Cardiac muscle cell (in vitro differentiated cells and primary cell): ENCODE results near the gene CERT1. TPM values are rescaled to one million over a fixed set of nuclear protein-coding genes. Genes with fewer than 3 reads are reported as not detected.

ENCODE experiments used
- DNase-seq, 2 donors: peaks; one replicate each; pipeline versions ENCODE4 v3.0.0 to v3.0.0-alpha.2; 2010 to 2017; ENCODE audit warnings: low read depth in 1 of 2, low spot score in 1 of 2
- H3K27ac ChIP-seq: fragments of 200-600 bp; sonication (generic); 2 replicates; pipeline ENCODE4 v1.5.1; 2016
- H3K27me3 ChIP-seq: fragments of 200-600 bp; sonication (generic); 2 replicates; pipeline ENCODE4 v1.6.0; 2016; ENCODE audit warnings: control low read depth
- H3K36me3 ChIP-seq: fragments of 200-600 bp; sonication (generic); 2 replicates; pipeline ENCODE4 v1.5.1; 2016; ENCODE audit warnings: control low read depth
- H3K4me1 ChIP-seq: fragments of 200-600 bp; sonication (generic); 2 replicates; pipeline ENCODE4 v1.8.1; 2017; ENCODE audit warnings: low read depth, mild to moderate bottlenecking, mixed run types
- H3K4me3 ChIP-seq: fragments of 200-600 bp; sonication (generic); 2 replicates; pipeline ENCODE4 v1.5.1; 2016; ENCODE audit warnings: mild to moderate bottlenecking
- H3K9me3 ChIP-seq: fragments of 200-600 bp; sonication (generic); 2 replicates; pipeline ENCODE4 v1.5.1; 2017; ENCODE audit warnings: low read depth, mild to moderate bottlenecking, control low read depth
- CTCF ChIP-seq: IDR thresholded peaks from 2 replicates; pipeline ENCODE4 v1.5.1; 2012; ENCODE audit warnings: low read depth, mild to moderate bottlenecking, low read length
- polyA plus RNA-seq: library from polyadenylated mRNA; unstranded; fragments of >200 nt; fragmentation: Nextera tagmentation; extraction: Ambion mirVana; gene quantifications from 2 replicates; pipeline ENCODE4 v1.2.1, GENCODE V29; 2016
- total RNA-seq: library from RNA; depleted of rRNA; stranded (reverse); fragments of >200 nt; gene quantifications from 2 replicates; pipeline ENCODE4 v1.2.3, GENCODE V29; 2016

CERT1 gene
- total and polyA plus RNA-seq, 2 experiments from 2014 or later = 12.8 to 17.5 TPM

- Histone ChIP-seq H3K36me3 (no peaks in the 10 kb centered on the region), H3K9me3 (no peaks in the 10 kb centered on the region), H3K4me1 (no peaks in the 10 kb centered on the region), H3K4me3 (no peak overlapping the region), H3K27ac (no peak overlapping the region), H3K27me3 (no peaks in the 10 kb centered on the region)
- DNase-seq = peak in 1 of 2 donors; percentile 4
- no peak for TF ChIP-seq CTCF
Measured at GRCh38 chr5:75435096-75435495, 76.3 kb downstream of the CERT1 start.

GRCh38 chr5:75433814-75434506, 77.5 kb downstream of the CERT1 start:
- H3K4me1 ChIP-seq = no peaks in the 10 kb centered on the region
- no peaks in the 10 kb centered on the region for H3K27me3 ChIP-seq
- H3K4me3 ChIP-seq = no peak overlapping the region
- no peaks in the 10 kb centered on the region for H3K36me3 ChIP-seq
- no peak overlapping the region for H3K27ac ChIP-seq
- TF ChIP-seq CTCF = no peak
- DNase-seq = no peak
- H3K9me3 ChIP-seq = no peaks in the 10 kb centered on the region

- no peak overlapping the region for H3K4me3 ChIP-seq
- H3K27ac ChIP-seq = no peak overlapping the region
- H3K4me1 ChIP-seq = no peaks in the 10 kb centered on the region
- no peak for DNase-seq
- peaks cover 16% of the 10 kb centered on the region for H3K36me3 ChIP-seq
- H3K27me3 ChIP-seq = no peaks in the 10 kb centered on the region
- H3K9me3 ChIP-seq = no peaks in the 10 kb centered on the region
- TF ChIP-seq CTCF = no peak
Measured at GRCh38 chr5:75414241-75414640, 97.2 kb downstream of the CERT1 start.

GRCh38 chr5:75412111-75412990, 99.1 kb downstream of the CERT1 start:
- peak; percentile 17 for TF ChIP-seq CTCF
- Histone ChIP-seq H3K27ac (no peak overlapping the region), H3K9me3 (no peaks in the 10 kb centered on the region), H3K36me3 (peaks cover 8% of the 10 kb centered on the region), H3K4me1 (no peaks in the 10 kb centered on the region), H3K4me3 (no peak overlapping the region), H3K27me3 (no peaks in the 10 kb centered on the region)
- peak in 1 of 2 donors; percentile 7 for DNase-seq

- DNase-seq = no peak
- Histone ChIP-seq H3K27me3 (no peaks in the 10 kb centered on the region), H3K4me3 (no peak overlapping the region), H3K27ac (no peak overlapping the region), H3K9me3 (no peaks in the 10 kb centered on the region), H3K36me3 (no peaks in the 10 kb centered on the region), H3K4me1 (no peaks in the 10 kb centered on the region)
- TF ChIP-seq CTCF = no peak
Measured at GRCh38 chr5:75405296-75405695, 106.1 kb downstream of the CERT1 start.
